MCF 10A (cell line): ENCODE data around the gene KRTAP1-3. TPM values are rescaled to one million over a fixed set of nuclear protein-coding genes. Genes with fewer than 3 reads are reported as not detected.
"Not testable (repeated sequence)": the region's sequence is repeated elsewhere in the genome, so short reads cannot be mapped to it uniquely, and the experiment has no call there.

ENCODE experiments used
- BruUV-seq: library from RNA; stranded (reverse); fragments of 400-500 nt; replicated peaks from 2 replicates; lab custom pipeline; 2021; lab: Mats Ljungman, UMichigan
- CTCF ChIA-PET: fragments of 300-600 bp; sonication (Branson Sonifier 250); formaldehyde crosslinking; extraction: SDS; loops from one replicate; lab custom pipeline; 2021; ENCODE audit warnings: antibody characterized with exemption, inconsistent platforms; lab: Yijun Ruan, JAX
- POLR2A ChIA-PET: fragments of 300-600, 350-650 bp; sonication (Branson Sonifier 250); formaldehyde crosslinking; extraction: SDS; loops from one replicate; lab custom pipeline; 2020; ENCODE audit warnings: antibody characterized with exemption, inconsistent platforms; lab: Yijun Ruan, JAX
- DNase-seq: peaks from one replicate; pipeline ENCODE4 v3.0.0-alpha.2; 2018; ENCODE audit not compliant: unreplicated experiment
- H3K27ac Mint-ChIP-seq: one replicate; pipeline ENCODE4 v1.8.0; 2022; ENCODE audit warnings: mild to moderate bottlenecking, low read depth, mixed read lengths; ENCODE audit not compliant: unreplicated experiment
- H3K27me3 Mint-ChIP-seq: one replicate; pipeline ENCODE4 v1.8.0; 2022; ENCODE audit warnings: mixed read lengths; ENCODE audit not compliant: insufficient read depth, unreplicated experiment
- H3K36me3 Mint-ChIP-seq: one replicate; pipeline ENCODE4 v1.8.0; 2022; ENCODE audit warnings: mild to moderate bottlenecking, moderate library complexity, mixed read lengths; ENCODE audit not compliant: insufficient read depth, unreplicated experiment
- H3K4me1 Mint-ChIP-seq: one replicate; pipeline ENCODE4 v1.8.0; 2022; ENCODE audit warnings: mixed read lengths; ENCODE audit not compliant: insufficient read depth, unreplicated experiment
- H3K4me3 Mint-ChIP-seq: one replicate; pipeline ENCODE4 v1.8.0; 2022; ENCODE audit warnings: mild to moderate bottlenecking, moderate library complexity, mixed read lengths; ENCODE audit not compliant: unreplicated experiment
- H3K9me3 Mint-ChIP-seq: one replicate; pipeline ENCODE4 v1.8.0; 2022; ENCODE audit warnings: mixed read lengths; ENCODE audit not compliant: unreplicated experiment
- intact Hi-C: fragments of 100-400 bp; cut with micrococcal nuclease; formaldehyde crosslinking; loops from 2 replicates; pipeline ENCODE4 v1.14.1; 2022
- total RNA-seq: library from RNA; stranded (reverse); gene quantifications from 2 replicates; pipeline ENCODE4 v1.2.3, GENCODE V29; 2022
- TF ChIP-seq, protein P1 (sequence below): fragments of 200-600 bp; IDR thresholded peaks from one replicate; pipeline ENCODE4 v1.8.0; 2022; ENCODE audit warnings: antibody characterized with exemption, mild to moderate bottlenecking; ENCODE audit not compliant: unreplicated experiment

Gene KRTAP1-3
- total RNA-seq, 1 experiment from 2014 or later = not detected

DNA sequence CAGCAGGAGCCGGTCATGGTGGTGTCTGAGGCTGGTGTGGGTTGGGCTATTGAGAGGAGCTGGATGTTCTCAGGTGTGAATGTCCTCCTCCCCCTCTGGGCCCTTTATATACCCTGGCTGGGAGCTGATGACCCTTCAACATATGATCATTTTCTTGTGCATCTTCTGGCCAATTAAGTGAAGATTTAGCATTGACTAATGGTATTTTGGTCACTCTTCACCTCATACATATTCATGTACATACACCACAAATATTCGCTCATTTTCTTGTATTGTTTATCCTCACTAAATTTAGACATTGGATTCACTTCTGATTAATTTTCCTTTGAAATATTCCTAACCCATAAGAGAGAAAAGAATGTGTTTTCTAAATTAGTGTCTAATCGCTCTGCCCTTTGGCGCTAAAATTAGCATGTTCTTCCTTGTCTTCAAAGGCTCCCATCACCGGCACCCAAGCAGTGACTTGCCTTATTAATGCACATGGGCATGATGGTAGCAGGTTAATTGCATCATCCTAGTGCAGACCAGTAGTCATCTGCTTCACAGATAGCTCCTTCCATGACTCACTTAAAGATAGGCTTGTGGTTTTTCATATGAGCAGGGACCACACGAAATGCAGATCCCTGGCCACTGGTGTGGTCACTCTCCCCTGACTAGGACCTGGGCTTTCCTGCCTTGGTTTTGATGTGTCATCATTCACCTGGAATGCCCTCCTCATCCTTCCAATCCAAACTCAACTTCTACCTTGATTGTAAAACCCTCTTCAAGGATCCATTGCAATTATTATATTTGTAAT, 31.4 kb upstream of the KRTAP1-3 start, which contains the start of gene KRTAP2-4:
TSS of gene KRTAP2-4 (minus strand) at position 51 of the 796 bp plus-strand sequence. CDS start at position 17, 34 bp downstream.
- H3K27ac Mint-ChIP-seq = no peak within 1 kb of the TSS
- intact Hi-C loops = loop anchor here (10.0 kb wide), 1 partner anchor 151 kb away; no protein-coding TSS in a partner anchor
- H3K9me3 Mint-ChIP-seq = no peaks in the 10 kb centered on the region
- no peaks in the 10 kb centered on the region for H3K27me3 Mint-ChIP-seq
- DNase-seq = peak; percentile 41
- H3K4me3 Mint-ChIP-seq = no peak within 1 kb of the TSS
- BruUV-seq = no TSS peak
- CTCF ChIA-PET = no interaction called here
- POLR2A ChIA-PET = no interaction called here
- TF ChIP-seq, protein P1, sequence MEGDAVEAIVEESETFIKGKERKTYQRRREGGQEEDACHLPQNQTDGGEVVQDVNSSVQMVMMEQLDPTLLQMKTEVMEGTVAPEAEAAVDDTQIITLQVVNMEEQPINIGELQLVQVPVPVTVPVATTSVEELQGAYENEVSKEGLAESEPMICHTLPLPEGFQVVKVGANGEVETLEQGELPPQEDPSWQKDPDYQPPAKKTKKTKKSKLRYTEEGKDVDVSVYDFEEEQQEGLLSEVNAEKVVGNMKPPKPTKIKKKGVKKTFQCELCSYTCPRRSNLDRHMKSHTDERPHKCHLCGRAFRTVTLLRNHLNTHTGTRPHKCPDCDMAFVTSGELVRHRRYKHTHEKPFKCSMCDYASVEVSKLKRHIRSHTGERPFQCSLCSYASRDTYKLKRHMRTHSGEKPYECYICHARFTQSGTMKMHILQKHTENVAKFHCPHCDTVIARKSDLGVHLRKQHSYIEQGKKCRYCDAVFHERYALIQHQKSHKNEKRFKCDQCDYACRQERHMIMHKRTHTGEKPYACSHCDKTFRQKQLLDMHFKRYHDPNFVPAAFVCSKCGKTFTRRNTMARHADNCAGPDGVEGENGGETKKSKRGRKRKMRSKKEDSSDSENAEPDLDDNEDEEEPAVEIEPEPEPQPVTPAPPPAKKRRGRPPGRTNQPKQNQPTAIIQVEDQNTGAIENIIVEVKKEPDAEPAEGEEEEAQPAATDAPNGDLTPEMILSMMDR = no peak
- peaks cover 14% of the 10 kb centered on the region for H3K4me1 Mint-ChIP-seq
- peaks cover 4% of the 10 kb centered on the region for H3K36me3 Mint-ChIP-seq

DNA sequence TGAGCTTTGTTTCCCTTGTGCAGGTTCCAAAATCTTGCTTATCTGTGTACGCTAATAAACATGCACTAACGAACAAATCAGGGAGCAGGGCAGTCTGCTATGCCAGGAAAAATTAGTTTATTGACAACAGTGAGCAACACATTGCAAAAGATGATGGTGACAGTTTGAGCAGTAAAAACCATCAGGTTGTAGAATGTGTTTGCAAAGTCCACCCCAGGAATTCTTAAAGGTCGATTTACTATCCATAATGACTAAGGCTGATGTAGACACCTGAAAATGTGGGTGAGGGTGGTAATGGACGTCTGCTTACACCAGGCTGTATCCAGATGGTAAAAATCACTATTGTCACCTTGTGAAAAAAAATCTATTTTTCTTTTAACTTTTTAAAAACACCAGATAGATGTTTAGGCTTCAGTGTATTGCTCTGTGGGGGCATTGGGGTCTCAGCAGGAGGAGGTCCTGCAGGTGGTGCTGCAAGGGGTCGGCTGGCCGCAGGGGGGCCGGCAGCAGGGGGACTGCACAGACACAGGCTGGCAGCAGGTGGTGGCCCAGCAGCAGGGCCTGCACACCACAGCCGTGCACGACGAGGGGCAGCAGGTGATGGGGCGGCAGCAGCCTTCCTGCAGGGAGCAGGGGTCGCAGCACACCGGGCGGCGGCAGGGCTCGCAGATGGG, 30.5 kb upstream of the KRTAP1-3 start:
- intact Hi-C loops = loop anchor here (10.0 kb wide), 1 partner anchor 150 kb away; no protein-coding TSS in a partner anchor
- BruUV-seq, POLR2A ChIA-PET, DNase-seq, H3K27me3 Mint-ChIP-seq, H3K27ac Mint-ChIP-seq, H3K4me3 Mint-ChIP-seq, CTCF ChIA-PET, H3K9me3 Mint-ChIP-seq, H3K36me3 Mint-ChIP-seq: not testable (repeated sequence)
- H3K4me1 Mint-ChIP-seq = peaks cover 20% of the 10 kb centered on the region

DNA sequence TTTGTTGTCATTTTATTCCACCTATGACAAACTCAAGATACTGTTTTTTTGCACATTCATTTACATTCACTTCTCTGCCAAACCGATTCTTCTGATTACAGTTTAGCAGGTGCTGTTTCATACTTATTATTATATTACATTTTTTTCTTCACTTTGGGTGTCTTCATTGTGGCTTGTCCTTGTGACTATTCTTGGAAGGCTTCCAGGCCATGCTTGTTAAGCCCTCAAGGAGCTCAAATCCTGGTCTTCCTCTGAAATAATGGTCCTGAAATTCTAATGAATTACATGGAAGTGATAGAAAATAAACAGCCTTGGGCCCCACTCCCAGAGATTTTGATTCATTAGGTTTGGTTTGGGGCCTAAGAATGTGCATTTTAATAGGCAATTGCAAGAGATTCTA, 29.6 kb upstream of the KRTAP1-3 start:
- no TSS peak for BruUV-seq
- Mint-ChIP-seq H3K27me3 (no peaks in the 10 kb centered on the region), H3K9me3 (no peaks in the 10 kb centered on the region), H3K4me3 (no peak overlapping the region), H3K27ac (no peak overlapping the region), H3K4me1 (peaks cover 26% of the 10 kb centered on the region), H3K36me3 (peaks cover 4% of the 10 kb centered on the region)
- intact Hi-C loops = loop anchor here (10.0 kb wide), 1 partner anchor 150 kb away; no protein-coding TSS in a partner anchor
- TF ChIP-seq, protein P1 = no peak
- ChIA-PET CTCF (no interaction called here), POLR2A (interaction anchor here (0.6 kb wide), 1 partner anchor 293 kb away, joined by 3 read pairs; no protein-coding TSS in a partner anchor)
- DNase-seq = no peak

DNA sequence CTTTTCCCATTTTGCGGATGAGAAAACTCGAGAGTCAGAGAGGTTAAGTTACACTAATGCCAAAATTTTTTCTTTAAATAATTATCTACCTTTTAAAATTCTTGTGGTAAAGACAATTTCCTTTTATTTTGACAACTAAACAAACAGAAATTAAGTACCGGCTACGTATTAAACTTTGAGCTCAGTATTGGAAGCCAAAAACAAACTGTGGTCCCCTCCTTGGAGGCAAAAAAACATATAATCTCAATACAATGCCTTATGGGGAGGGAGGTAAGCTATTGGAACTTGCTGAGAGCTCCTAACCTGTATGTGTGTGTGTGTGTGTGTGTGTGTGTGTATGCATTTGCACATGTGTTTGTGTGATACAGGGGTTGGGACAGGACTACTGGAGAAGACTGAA, 28.8 kb upstream of the KRTAP1-3 start:
- Mint-ChIP-seq H3K9me3 (no peaks in the 10 kb centered on the region), H3K4me3 (no peak overlapping the region), H3K27ac (no peak overlapping the region), H3K4me1 (peaks cover 33% of the 10 kb centered on the region), H3K27me3 (no peaks in the 10 kb centered on the region), H3K36me3 (peaks cover 4% of the 10 kb centered on the region)
- no peak for DNase-seq
- ChIA-PET POLR2A (interaction anchor here (0.7 kb wide), 1 partner anchor 497 kb away, joined by 5 read pairs; no protein-coding TSS in a partner anchor), CTCF (no interaction called here)
- intact Hi-C loops = loop anchor here (10.0 kb wide), 1 partner anchor 149 kb away; no protein-coding TSS in a partner anchor
- BruUV-seq = no TSS peak
- TF ChIP-seq, protein P1 = no peak
